Measurements from ENCODE around the gene FAM216A. TPM values are rescaled to one million over a fixed set of nuclear protein-coding genes. Genes with fewer than 3 reads are reported as not detected.

Gene FAM216A
- total and polyA plus RNA-seq, 9 of the 15 experiments (the other 6 are each of a cell fraction or from before 2014, with no cell fraction given) = 17.2 to 96.9 (median 48.5) TPM

DNA sequence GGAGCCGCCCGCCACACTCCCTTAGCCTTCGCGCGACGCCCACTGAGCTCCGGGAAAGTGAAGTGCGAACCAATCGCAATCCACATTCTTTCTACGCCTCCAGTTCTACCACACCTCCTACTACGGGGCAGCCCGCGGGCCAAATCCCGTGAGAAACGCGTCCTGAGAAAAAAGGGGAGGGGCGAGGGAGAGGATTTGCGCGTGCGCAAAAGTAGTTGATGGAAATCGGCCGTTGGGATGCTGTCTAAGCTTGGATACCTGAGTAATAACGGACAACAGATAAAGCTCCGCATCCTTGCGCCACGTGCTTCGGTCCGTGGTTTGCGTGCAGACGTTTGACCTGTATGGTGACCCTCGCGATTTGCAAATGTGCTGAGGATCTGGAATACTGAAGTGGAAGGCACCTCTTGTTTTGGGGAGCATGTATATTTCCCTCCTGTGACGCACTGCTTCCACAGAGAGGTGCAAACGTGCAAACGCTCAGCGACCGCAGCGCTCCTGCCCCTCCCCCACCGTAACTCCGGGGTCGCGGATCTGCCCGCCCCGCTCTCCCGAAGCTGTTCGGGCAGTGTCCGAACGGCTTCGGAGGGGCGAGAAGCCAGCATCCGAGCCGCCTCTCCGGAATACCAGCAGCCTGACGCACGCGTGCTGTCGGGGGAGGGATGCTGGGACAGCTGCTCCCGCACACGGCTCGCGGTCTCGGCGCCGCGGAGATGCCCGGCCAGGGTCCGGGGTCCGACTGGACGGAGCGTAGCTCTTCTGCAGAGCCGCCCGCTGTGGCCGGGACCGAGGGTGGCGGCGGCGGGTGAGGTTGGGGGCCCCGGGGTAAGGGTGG, at the start of gene FAM216A, which contains the start of gene GPN3 (continued):
- TF ChIP-seq NCOA4 (IDR thresholded peaks at IDR 0.05; ENCODE audit: partially characterized antibody) = no peak
- TF ChIP-seq MTA1 (IDR thresholded peaks at IDR 0.05; ENCODE audit: borderline replicate concordance) = peak; percentile 62; the same call in 1 of the 2 replicates
- peak; percentile 80 for TF ChIP-seq FIP1L1 (IDR thresholded peaks at IDR 0.05; ENCODE audit: low read depth, low read length, poor library complexity, severe bottlenecking)
- TF ChIP-seq, protein P1, sequence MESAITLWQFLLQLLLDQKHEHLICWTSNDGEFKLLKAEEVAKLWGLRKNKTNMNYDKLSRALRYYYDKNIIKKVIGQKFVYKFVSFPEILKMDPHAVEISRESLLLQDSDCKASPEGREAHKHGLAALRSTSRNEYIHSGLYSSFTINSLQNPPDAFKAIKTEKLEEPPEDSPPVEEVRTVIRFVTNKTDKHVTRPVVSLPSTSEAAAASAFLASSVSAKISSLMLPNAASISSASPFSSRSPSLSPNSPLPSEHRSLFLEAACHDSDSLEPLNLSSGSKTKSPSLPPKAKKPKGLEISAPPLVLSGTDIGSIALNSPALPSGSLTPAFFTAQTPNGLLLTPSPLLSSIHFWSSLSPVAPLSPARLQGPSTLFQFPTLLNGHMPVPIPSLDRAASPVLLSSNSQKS (CRISPR knock-in tag; IDR thresholded peaks at IDR 0.05) = no peak
- 0 out of 2 replicates have a peak, but pooled peaks have one; percentile 24 for TF ChIP-seq CBFA2T3 (IDR thresholded peaks at IDR 0.05)
- TF ChIP-seq HDAC6 (IDR thresholded peaks at IDR 0.05; ENCODE audit: low read depth, low read length) = no peak
- no peak; the same call in 1 of the 2 replicates for TF ChIP-seq DNMT1 (IDR thresholded peaks at IDR 0.05)
- no peak for TF ChIP-seq PHB2 (IDR thresholded peaks at IDR 0.05; ENCODE audit: low read depth)
- TF ChIP-seq RREB1 (CRISPR knock-in tag; IDR thresholded peaks at IDR 0.05) = peak; percentile 72; the same call in 1 of the 2 replicates
- TF ChIP-seq THRA (IDR thresholded peaks at IDR 0.05) = no peak
- no peak for TF ChIP-seq SREBF2 (CRISPR knock-in tag; IDR thresholded peaks at IDR 0.05)
- no peak for TF ChIP-seq NCOA1 (IDR thresholded peaks at IDR 0.05; ENCODE audit: low read depth)
- TF ChIP-seq CHD4 (IDR thresholded peaks at IDR 0.05; ENCODE audit: insufficient read depth, insufficient replicate concordance, low read depth, low read length, poor library complexity, severe bottlenecking) = no peak
- no peak for TF ChIP-seq CREB3 (tag; conservative IDR thresholded peaks at IDR 0.05; ENCODE audit: low read depth)
- TF ChIP-seq U2AF2 (optimal IDR thresholded peaks at IDR 0.05; ENCODE audit: low read depth, low read length) = no peak
- TF ChIP-seq TCFL5 (CRISPR knock-in tag; conservative IDR thresholded peaks at IDR 0.05) = no peak
- TF ChIP-seq ZNF444 (CRISPR knock-in tag; IDR thresholded peaks at IDR 0.05) = no peak

Data from K562 (cell line).